T-helper 1 cell treated with Interleukin-12 subunit alpha and Interleukin-12 subunit beta and Interleukin-4 antibody, amounts not matched to agents 30 μg/mL and 1 μg/mL, for 36 hours (primary cell): ENCODE measurements around the gene TUBB4B.

Source experiments
- H3K27ac Mint-ChIP-seq: one replicate; pipeline ENCODE4 v1.8.0; 2021; ENCODE audit warnings: mild to moderate bottlenecking, mixed read lengths
- H3K27me3 Mint-ChIP-seq: one replicate; pipeline ENCODE4 v1.8.0; 2021; ENCODE audit warnings: low read depth, mixed read lengths
- H3K36me3 Mint-ChIP-seq: one replicate; pipeline ENCODE4 v1.8.0; 2021; ENCODE audit warnings: low read depth, mixed read lengths
- H3K4me1 Mint-ChIP-seq: one replicate; pipeline ENCODE4 v1.8.0; 2021; ENCODE audit warnings: low read depth, mixed read lengths
- H3K4me3 Mint-ChIP-seq: one replicate; pipeline ENCODE4 v1.8.0; 2021; ENCODE audit warnings: mild to moderate bottlenecking, moderate library complexity, mixed read lengths
- H3K9me3 Mint-ChIP-seq: one replicate; pipeline ENCODE4 v1.8.0; 2021; ENCODE audit warnings: mixed read lengths

TUBB4B gene

DNA sequence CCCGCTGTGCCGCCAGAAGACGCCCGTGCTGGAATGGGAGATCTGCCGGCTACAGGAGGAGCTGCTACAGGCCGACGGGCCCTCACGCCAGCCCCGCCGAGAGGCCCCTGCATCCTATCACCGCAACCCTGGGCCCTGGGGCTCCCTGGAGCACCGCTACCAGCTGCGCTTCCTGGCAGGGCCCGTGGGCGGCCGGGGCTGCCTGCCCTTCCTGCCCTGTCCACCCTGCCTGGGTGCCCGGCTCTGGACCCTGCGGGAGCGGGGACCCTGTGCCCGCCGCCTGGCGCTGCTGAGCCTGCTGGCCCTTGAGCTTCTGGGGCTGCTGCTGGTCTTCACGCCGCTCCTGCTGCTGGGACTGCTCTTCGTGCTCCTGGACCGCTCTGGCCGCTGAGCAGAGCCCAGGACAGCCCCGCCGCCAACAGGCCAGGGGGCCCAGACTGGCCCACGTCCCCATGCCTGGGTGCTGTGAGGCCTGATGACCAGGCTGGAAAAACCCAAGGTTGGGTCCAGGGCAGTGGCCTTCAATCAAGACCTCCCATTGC lies 22.8 kb upstream of the TUBB4B start:
- Mint-ChIP-seq H3K4me1 (no peaks in the 10 kb centered on the region), H3K4me3 (no peak overlapping the region), H3K27me3 (no peaks in the 10 kb centered on the region), H3K27ac (no peak overlapping the region), H3K9me3 (no peaks in the 10 kb centered on the region), H3K36me3 (no peaks in the 10 kb centered on the region)

GRCh38 chr9:137218754-137219271 lies 22.3 kb upstream of the TUBB4B start:
- Mint-ChIP-seq H3K27me3 (no peaks in the 10 kb centered on the region), H3K9me3 (no peaks in the 10 kb centered on the region), H3K4me3 (no peak overlapping the region), H3K4me1 (no peaks in the 10 kb centered on the region), H3K36me3 (no peaks in the 10 kb centered on the region), H3K27ac (no peak overlapping the region)

GRCh38 chr9:137219757-137220316 lies 21.2 kb upstream of the TUBB4B start:
- Mint-ChIP-seq H3K4me1 (no peaks in the 10 kb centered on the region), H3K27ac (no peak overlapping the region), H3K9me3 (no peaks in the 10 kb centered on the region), H3K27me3 (no peaks in the 10 kb centered on the region), H3K36me3 (no peaks in the 10 kb centered on the region), H3K4me3 (no peak overlapping the region)

GRCh38 chr9:137220317-137221094 lies 20.6 kb upstream of the TUBB4B start:
- no peaks in the 10 kb centered on the region for H3K27me3 Mint-ChIP-seq
- H3K4me1 Mint-ChIP-seq = no peaks in the 10 kb centered on the region
- H3K27ac Mint-ChIP-seq = no peak overlapping the region
- H3K4me3 Mint-ChIP-seq = peak overlapping the region; percentile 53
- no peaks in the 10 kb centered on the region for H3K9me3 Mint-ChIP-seq
- H3K36me3 Mint-ChIP-seq = no peaks in the 10 kb centered on the region

DNA sequence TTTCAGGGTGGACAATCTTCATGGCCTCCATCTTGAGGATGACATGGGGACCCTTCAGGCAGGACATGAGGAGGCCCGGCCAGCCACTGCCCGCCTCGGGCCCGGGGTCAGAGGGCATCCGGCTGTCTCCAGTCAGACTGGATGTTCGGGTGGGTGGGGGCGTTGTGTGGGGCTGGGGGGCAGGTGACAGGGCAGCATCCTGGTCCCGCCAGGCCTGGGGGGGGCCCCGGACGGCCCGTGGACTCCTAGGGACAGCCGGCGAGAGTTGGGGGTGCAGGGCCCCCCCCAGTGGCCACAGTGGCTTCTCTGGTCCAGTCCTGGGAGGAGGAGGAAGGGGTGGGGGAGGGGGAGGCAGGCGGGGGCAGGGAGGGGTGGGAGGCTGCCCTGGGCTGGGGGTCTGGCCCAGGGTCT lies 20.0 kb upstream of the TUBB4B start:
- H3K4me3 Mint-ChIP-seq = peak overlapping the region; percentile 53
- no peaks in the 10 kb centered on the region for H3K27me3 Mint-ChIP-seq
- H3K36me3 Mint-ChIP-seq = no peaks in the 10 kb centered on the region
- no peak overlapping the region for H3K27ac Mint-ChIP-seq
- no peaks in the 10 kb centered on the region for H3K9me3 Mint-ChIP-seq
- no peaks in the 10 kb centered on the region for H3K4me1 Mint-ChIP-seq

GRCh38 chr9:137221506-137222111 lies 19.5 kb upstream of the TUBB4B start:
- H3K4me1 Mint-ChIP-seq = no peaks in the 10 kb centered on the region
- H3K27me3 Mint-ChIP-seq = no peaks in the 10 kb centered on the region
- H3K36me3 Mint-ChIP-seq = no peaks in the 10 kb centered on the region
- no peak overlapping the region for H3K27ac Mint-ChIP-seq
- no peaks in the 10 kb centered on the region for H3K9me3 Mint-ChIP-seq
- H3K4me3 Mint-ChIP-seq = no peak overlapping the region

GRCh38 chr9:137222190-137223077 lies 18.7 kb upstream of the TUBB4B start, which contains the start of gene RNF208:
Gene RNF208, minus strand, starts transcription at chr9:137222240. Its CDS starts 1,028 bp downstream, at chr9:137221212.
- H3K27ac Mint-ChIP-seq = peak within 1 kb of the TSS; percentile 82
- peak within 1 kb of the TSS; percentile 80 for H3K4me3 Mint-ChIP-seq
- H3K4me1 Mint-ChIP-seq = peaks cover under 1% of the 10 kb centered on the region
- H3K36me3 Mint-ChIP-seq = no peaks in the 10 kb centered on the region
- H3K27me3 Mint-ChIP-seq = no peaks in the 10 kb centered on the region
- no peaks in the 10 kb centered on the region for H3K9me3 Mint-ChIP-seq

DNA sequence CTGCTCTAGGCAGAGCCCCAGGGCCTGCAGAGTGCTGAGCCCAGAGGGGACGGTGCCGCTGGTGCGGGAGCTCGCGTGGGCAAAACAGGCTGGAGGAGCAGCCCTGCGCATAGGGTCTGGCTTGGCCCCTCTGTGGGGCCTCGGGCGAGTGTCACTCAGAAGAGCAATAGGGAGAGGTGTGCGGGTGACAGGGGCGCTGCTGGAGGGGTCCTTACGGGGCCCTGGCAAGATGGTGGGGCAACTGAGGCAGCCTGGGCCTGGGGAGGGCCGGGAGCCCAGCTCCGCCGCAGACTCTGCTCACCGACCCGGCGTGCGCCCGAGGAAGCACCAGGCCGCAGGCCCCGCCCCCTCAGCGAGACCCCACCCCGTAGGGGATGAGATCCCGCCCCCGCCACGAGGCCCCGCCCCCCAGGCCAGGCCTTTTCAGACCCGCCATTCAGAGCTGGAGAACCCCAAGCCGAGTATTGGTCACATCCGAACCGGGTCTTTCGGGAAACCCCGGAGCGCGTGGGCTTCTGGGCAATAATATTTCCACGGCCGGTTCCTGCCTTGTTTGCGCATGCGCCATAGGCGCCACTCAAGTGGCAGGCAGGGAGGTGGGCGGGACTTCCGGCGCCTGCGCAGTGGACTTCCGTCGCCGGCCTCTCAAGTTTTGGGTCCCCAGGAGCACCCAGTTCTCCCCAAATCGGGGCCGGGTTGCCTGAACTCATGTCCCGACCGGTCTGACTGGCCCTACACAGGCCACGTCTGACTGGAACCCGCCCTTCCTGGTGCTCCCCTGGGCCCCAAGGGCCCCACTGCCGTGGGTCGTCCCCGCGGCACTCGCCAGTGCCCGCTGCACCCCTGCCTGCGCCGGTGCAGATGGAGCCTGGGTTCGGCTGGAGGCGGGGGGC lies 17.8 kb upstream of the TUBB4B start:
- H3K4me3 Mint-ChIP-seq = peak overlapping the region; percentile 80
- no peaks in the 10 kb centered on the region for H3K27me3 Mint-ChIP-seq
- peak overlapping the region; percentile 82 for H3K27ac Mint-ChIP-seq
- no peaks in the 10 kb centered on the region for H3K9me3 Mint-ChIP-seq
- no peaks in the 10 kb centered on the region for H3K36me3 Mint-ChIP-seq
- H3K4me1 Mint-ChIP-seq = peaks cover 3% of the 10 kb centered on the region

- H3K36me3 Mint-ChIP-seq = no peaks in the 10 kb centered on the region
- no peaks in the 10 kb centered on the region for H3K27me3 Mint-ChIP-seq
- peak within 1 kb of the TSS; percentile 78 for H3K27ac Mint-ChIP-seq
- H3K9me3 Mint-ChIP-seq = no peaks in the 10 kb centered on the region
- peaks cover 3% of the 10 kb centered on the region for H3K4me1 Mint-ChIP-seq
- H3K4me3 Mint-ChIP-seq = peak within 1 kb of the TSS; percentile 80
Measured at GRCh38 chr9:137224830-137225694, 16.0 kb upstream of the TUBB4B start, which contains the start of gene CYSRT1. Gene CYSRT1, plus strand, starts transcription at chr9:137225174. Its CDS starts 448 bp downstream, at chr9:137225622.

- H3K9me3 Mint-ChIP-seq = no peaks in the 10 kb centered on the region
- H3K27ac Mint-ChIP-seq = no peak overlapping the region
- no peak overlapping the region for H3K4me3 Mint-ChIP-seq
- H3K27me3 Mint-ChIP-seq = no peaks in the 10 kb centered on the region
- H3K4me1 Mint-ChIP-seq = peaks cover 3% of the 10 kb centered on the region
- no peaks in the 10 kb centered on the region for H3K36me3 Mint-ChIP-seq
Measured at GRCh38 chr9:137225699-137226331, 15.3 kb upstream of the TUBB4B start.

DNA sequence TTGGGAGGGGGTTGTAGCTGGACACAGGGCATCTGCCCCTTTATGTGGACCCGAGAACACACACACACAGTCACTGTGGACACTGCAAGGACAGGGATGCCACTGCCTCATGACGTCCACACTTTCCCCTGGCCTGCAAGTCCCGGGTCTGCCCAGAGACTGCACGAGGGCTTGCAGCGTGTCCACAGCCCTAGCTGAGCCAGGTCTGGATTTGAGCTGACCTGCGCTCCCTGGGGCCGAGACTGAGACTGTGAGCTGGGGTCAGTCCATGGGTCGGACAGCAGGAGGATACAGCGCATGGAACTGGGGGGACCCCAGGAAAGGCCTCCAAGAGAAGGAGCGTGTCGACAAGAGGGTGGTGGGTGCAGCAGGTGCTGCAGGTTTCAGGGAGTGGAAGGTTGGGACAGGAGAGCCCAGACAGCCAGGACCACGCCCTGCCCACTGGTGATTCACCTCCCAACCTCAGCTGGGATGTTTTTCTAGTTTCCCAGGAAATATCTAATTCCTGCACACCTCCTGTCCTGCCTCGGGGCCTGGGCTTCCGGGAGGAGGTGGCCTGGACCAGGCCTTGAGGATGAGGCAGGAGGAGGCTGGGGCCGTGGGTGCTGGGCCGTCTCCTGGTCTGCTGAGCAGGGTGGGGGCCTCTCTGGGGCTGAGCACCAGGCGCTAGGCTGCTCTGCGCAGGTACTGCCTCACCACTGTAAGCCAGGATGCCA lies 14.6 kb upstream of the TUBB4B start:
- Mint-ChIP-seq H3K4me3 (no peak overlapping the region), H3K27ac (no peak overlapping the region), H3K36me3 (no peaks in the 10 kb centered on the region)

More for the DNA sequence above, 14.6 kb upstream of the TUBB4B start:
- Mint-ChIP-seq H3K9me3 (no peaks in the 10 kb centered on the region), H3K27me3 (no peaks in the 10 kb centered on the region), H3K4me1 (peaks cover 3% of the 10 kb centered on the region)
